Suprapubic skin (tissue), 3 donors: ENCODE data around the gene PMEPA1.

ENCODE experiments used
- CTCF ChIP-seq, 2 donors: fragments of 200-600 bp in 1 of 2; fragments of 450-650 bp in 1 of 2; sonication (generic) in 1 of 2; IDR thresholded peaks; one replicate each; pipeline ENCODE4 v1.5.1; 2016 to 2019; ENCODE audit warnings: antibody characterized with exemption in 2 of 2, mild to moderate bottlenecking in 1 of 2, moderate library complexity in 1 of 2
- EP300 ChIP-seq: sonication (generic); formaldehyde crosslinking; IDR thresholded peaks from one replicate; pipeline ENCODE4 v1.6.1; 2017; ENCODE audit warnings: antibody characterized with exemption
- POLR2A ChIP-seq, 2 donors: fragments of 450-650 bp; IDR thresholded peaks; one replicate each; pipeline ENCODE4 v1.6.1; 2017; ENCODE audit warnings: antibody characterized with exemption in 2 of 2, mild to moderate bottlenecking in 2 of 2, moderate library complexity in 2 of 2

- TF ChIP-seq CTCF (IDR thresholded peaks at IDR 0.05) (no peak), POLR2A (IDR thresholded peaks at IDR 0.05) (no peak), EP300 (no peak)
These were observed 30.7 kb downstream of the PMEPA1 start for GRCh38 chr20:57679113-57679512.
